Panc1 (cell line): ENCODE data around the gene TRRAP.

Experiments
- POLR2AphosphoS5 ChIP-seq: IDR thresholded peaks from 2 replicates; pipeline ENCODE4 v1.6.1; 2012; ENCODE audit warnings: mild to moderate bottlenecking, low read depth, low read length, moderate library complexity
- SIN3A ChIP-seq: IDR thresholded peaks from 2 replicates; pipeline ENCODE4 v1.6.1; 2012; ENCODE audit warnings: low read depth, mild to moderate bottlenecking, low read length, moderate library complexity, borderline replicate concordance; ENCODE audit not compliant: insufficient read depth
- TF ChIP-seq, protein P1 (sequence below): fragments of 450-650 bp; IDR thresholded peaks from 2 replicates; pipeline ENCODE4 v1.5.1; 2017; ENCODE audit warnings: mild to moderate bottlenecking

GRCh38 chr7:98836811-98837629 lies 41.3 kb upstream of the TRRAP start:
- TF ChIP-seq, protein P1, sequence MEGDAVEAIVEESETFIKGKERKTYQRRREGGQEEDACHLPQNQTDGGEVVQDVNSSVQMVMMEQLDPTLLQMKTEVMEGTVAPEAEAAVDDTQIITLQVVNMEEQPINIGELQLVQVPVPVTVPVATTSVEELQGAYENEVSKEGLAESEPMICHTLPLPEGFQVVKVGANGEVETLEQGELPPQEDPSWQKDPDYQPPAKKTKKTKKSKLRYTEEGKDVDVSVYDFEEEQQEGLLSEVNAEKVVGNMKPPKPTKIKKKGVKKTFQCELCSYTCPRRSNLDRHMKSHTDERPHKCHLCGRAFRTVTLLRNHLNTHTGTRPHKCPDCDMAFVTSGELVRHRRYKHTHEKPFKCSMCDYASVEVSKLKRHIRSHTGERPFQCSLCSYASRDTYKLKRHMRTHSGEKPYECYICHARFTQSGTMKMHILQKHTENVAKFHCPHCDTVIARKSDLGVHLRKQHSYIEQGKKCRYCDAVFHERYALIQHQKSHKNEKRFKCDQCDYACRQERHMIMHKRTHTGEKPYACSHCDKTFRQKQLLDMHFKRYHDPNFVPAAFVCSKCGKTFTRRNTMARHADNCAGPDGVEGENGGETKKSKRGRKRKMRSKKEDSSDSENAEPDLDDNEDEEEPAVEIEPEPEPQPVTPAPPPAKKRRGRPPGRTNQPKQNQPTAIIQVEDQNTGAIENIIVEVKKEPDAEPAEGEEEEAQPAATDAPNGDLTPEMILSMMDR: peak; percentile 91
- TF ChIP-seq POLR2AphosphoS5 (no peak), SIN3A (no peak)
